OCI-LY7 (cell line): Measurements from ENCODE around the gene FAM72A. TPM values are rescaled to one million over a fixed set of nuclear protein-coding genes. Genes with fewer than 3 reads are reported as not detected.

Source experiments
- BruUV-seq: library from RNA; stranded (reverse); fragments of 400-500 nt; replicated peaks from 2 replicates; lab custom pipeline; 2021; lab: Mats Ljungman, UMichigan
- CTCF ChIA-PET: fragments of 300-600 bp; sonication (Branson Sonifier 250); formaldehyde crosslinking; loops from one replicate; lab custom pipeline; 2022; ENCODE audit warnings: antibody characterized with exemption; ENCODE audit not compliant: unreplicated experiment; lab: Charles Lee
- POLR2A ChIA-PET: fragments of 300-600 bp; sonication (Branson Sonifier 250); formaldehyde crosslinking; loops from one replicate; lab custom pipeline; 2022; ENCODE audit warnings: antibody characterized with exemption; lab: Charles Lee
- DNase-seq: peaks from one replicate; pipeline ENCODE4 v3.0.0-alpha.2; 2015; ENCODE audit warnings: low spot score
- H2AFZ ChIP-seq: fragments of 200-600 bp; sonication (generic), shearing (Covaris generic); 2 replicates; pipeline ENCODE4 v1.6.1; 2014; ENCODE audit warnings: mild to moderate bottlenecking, antibody characterized with exemption, low read length, moderate library complexity
- H3K27ac ChIP-seq: fragments of 200-600 bp; sonication (generic); 2 replicates; pipeline ENCODE4 v1.5.1; 2014; ENCODE audit warnings: mixed run types, low read depth, mild to moderate bottlenecking, moderate library complexity, low read length, inconsistent platforms; ENCODE audit not compliant: poor library complexity, severe bottlenecking
- H3K36me3 ChIP-seq: fragments of 200-600 bp; sonication (generic); 2 replicates; pipeline ENCODE4 v1.6.1; 2014; ENCODE audit warnings: mild to moderate bottlenecking, antibody characterized with exemption, low read length, moderate library complexity, mixed read lengths; ENCODE audit not compliant: insufficient read depth
- H3K4me1 ChIP-seq: fragments of 200-600 bp; sonication (generic); 2 replicates; pipeline ENCODE4 v1.5.1; 2014; ENCODE audit warnings: mild to moderate bottlenecking, low read length; ENCODE audit not compliant: insufficient read depth, poor library complexity, severe bottlenecking
- H3K4me2 ChIP-seq: fragments of 200-600 bp; sonication (generic); 2 replicates; pipeline ENCODE4 v1.6.1; 2014; ENCODE audit warnings: mild to moderate bottlenecking, low read length
- H3K4me3 ChIP-seq: fragments of 200-600 bp; sonication (generic); 2 replicates; pipeline ENCODE4 v1.5.1; 2014; ENCODE audit warnings: mild to moderate bottlenecking, low read depth, low read length; ENCODE audit not compliant: poor library complexity, severe bottlenecking
- H3K79me2 ChIP-seq: fragments of 200-600 bp; sonication (generic); 2 replicates; pipeline ENCODE4 v1.6.1; 2016; ENCODE audit warnings: low read depth, mild to moderate bottlenecking, low read length, moderate library complexity, mixed read lengths; ENCODE audit not compliant: insufficient read depth
- H3K9me2 ChIP-seq: fragments of 200-600 bp; sonication (generic); 2 replicates; pipeline ENCODE4 v1.6.1; 2016; ENCODE audit warnings: mild to moderate bottlenecking, low read length, mixed read lengths; ENCODE audit not compliant: insufficient read depth
- H3K9me3 ChIP-seq: fragments of 200-600 bp; sonication (generic); 2 replicates; pipeline ENCODE4 v1.6.1; 2014; ENCODE audit warnings: mild to moderate bottlenecking, mixed run types, low read length, mixed read lengths
- H4K20me1 ChIP-seq: fragments of 200-600 bp; sonication (generic); 2 replicates; pipeline ENCODE4 v1.6.1; 2014; ENCODE audit warnings: mild to moderate bottlenecking, antibody characterized with exemption, low read length, moderate library complexity, mixed read lengths; ENCODE audit not compliant: insufficient read depth
- CTCF ChIP-seq: fragments of 200-600 bp; sonication (generic); conservative IDR thresholded peaks from 2 replicates; pipeline ENCODE4 v1.5.1; 2014; ENCODE audit warnings: mild to moderate bottlenecking, antibody characterized with exemption, low read length, moderate library complexity, mixed read lengths
- EZH2phosphoT487 ChIP-seq: fragments of 200-600 bp; sonication (generic); IDR thresholded peaks from 2 replicates; pipeline ENCODE4 v1.6.1; 2018; ENCODE audit warnings: low read depth, borderline replicate concordance, mild to moderate bottlenecking, mixed run types, antibody characterized with exemption, low read length, moderate library complexity, mixed read lengths
- intact Hi-C: fragments of 100-400 bp; cut with micrococcal nuclease; formaldehyde crosslinking; loops from one replicate; pipeline ENCODE4 v1.10.0; 2022; ENCODE audit not compliant: unreplicated experiment
- total RNA-seq, 2 experiments: library from RNA; depleted of rRNA in 1 of 2; stranded (reverse); fragments of >200 nt in 1 of 2; shearing (Covaris generic) in 1 of 2; gene quantifications; 2 replicates each; pipeline ENCODE4 v1.2.3, GENCODE V29; 2014 to 2022

The FAM72A gene
- total RNA-seq, 2 experiments from 2014 or later, result 35.0 to 60.1 TPM

GRCh38 chr1:206145771-206146290 is 56.8 kb downstream of the FAM72A start:
- BruUV-seq, result no TSS peak
- H3K4me3 ChIP-seq, result no peak overlapping the region
- ChIA-PET CTCF (no interaction called here), POLR2A (no interaction called here)
- H3K27ac ChIP-seq, result no peak overlapping the region
- intact Hi-C loops, result no loop called here
- no peaks in the 10 kb centered on the region for H3K9me2 ChIP-seq
- H2AFZ ChIP-seq, result no peak overlapping the region
- no peak overlapping the region for H3K4me2 ChIP-seq
- no peaks in the 10 kb centered on the region for H3K36me3 ChIP-seq
- no peak for TF ChIP-seq EZH2phosphoT487
- TF ChIP-seq CTCF, result no peak
- no peak for DNase-seq
- H3K9me3 ChIP-seq, result no peaks in the 10 kb centered on the region
- H3K4me1 ChIP-seq, result no peaks in the 10 kb centered on the region
- H3K79me2 ChIP-seq, result no peaks in the 10 kb centered on the region
- H4K20me1 ChIP-seq, result no peaks in the 10 kb centered on the region

GRCh38 chr1:206144605-206145004 is 58.0 kb downstream of the FAM72A start:
- TF ChIP-seq CTCF, result no peak
- TF ChIP-seq EZH2phosphoT487, result no peak
- H3K4me3 ChIP-seq, result no peak overlapping the region
- no peaks in the 10 kb centered on the region for H3K9me3 ChIP-seq
- H3K27ac ChIP-seq, result no peak overlapping the region
- H3K36me3 ChIP-seq, result no peaks in the 10 kb centered on the region
- BruUV-seq, result no TSS peak
- H3K4me2 ChIP-seq, result no peak overlapping the region
- no peaks in the 10 kb centered on the region for H3K79me2 ChIP-seq
- DNase-seq, result no peak
- no peaks in the 10 kb centered on the region for H3K9me2 ChIP-seq
- H3K4me1 ChIP-seq, result no peaks in the 10 kb centered on the region
- no peaks in the 10 kb centered on the region for H4K20me1 ChIP-seq
- ChIA-PET POLR2A (no interaction called here), CTCF (no interaction called here)
- intact Hi-C loops, result no loop called here
- no peak overlapping the region for H2AFZ ChIP-seq

- DNase-seq, result no peak
- no peaks in the 10 kb centered on the region for H3K9me2 ChIP-seq
- no peak for TF ChIP-seq CTCF
- no peak for TF ChIP-seq EZH2phosphoT487
- H3K4me2 ChIP-seq, result no peak overlapping the region
- no peaks in the 10 kb centered on the region for H3K9me3 ChIP-seq
- H2AFZ ChIP-seq, result no peak overlapping the region
- H3K27ac ChIP-seq, result no peak overlapping the region
- ChIA-PET POLR2A (no interaction called here), CTCF (no interaction called here)
- BruUV-seq, result no TSS peak
- H3K79me2 ChIP-seq, result no peaks in the 10 kb centered on the region
- no peaks in the 10 kb centered on the region for H3K36me3 ChIP-seq
- no peaks in the 10 kb centered on the region for H4K20me1 ChIP-seq
- H3K4me1 ChIP-seq, result no peaks in the 10 kb centered on the region
- H3K4me3 ChIP-seq, result no peak overlapping the region
- intact Hi-C loops, result no loop called here
These were observed 59.0 kb downstream of the FAM72A start for GRCh38 chr1:206143537-206144172.
